AG09319 (cell line): ENCODE results near the gene RNF38.
"Not testable (repeated sequence)": the region's sequence is repeated elsewhere in the genome, so short reads cannot be mapped to it uniquely, and the experiment has no call there.

Source experiments
- DNase-seq: peaks from one replicate; pipeline ENCODE4 v3.0.0-alpha.2; 2010; ENCODE audit warnings: low read depth; ENCODE audit errors: extremely low read depth
- TF ChIP-seq, protein P1 (sequence below): IDR thresholded peaks from 2 replicates; pipeline ENCODE4 v1.5.1; 2011; ENCODE audit warnings: low read depth, mild to moderate bottlenecking, inconsistent platforms, low read length, moderate library complexity

Gene RNF38

DNA sequence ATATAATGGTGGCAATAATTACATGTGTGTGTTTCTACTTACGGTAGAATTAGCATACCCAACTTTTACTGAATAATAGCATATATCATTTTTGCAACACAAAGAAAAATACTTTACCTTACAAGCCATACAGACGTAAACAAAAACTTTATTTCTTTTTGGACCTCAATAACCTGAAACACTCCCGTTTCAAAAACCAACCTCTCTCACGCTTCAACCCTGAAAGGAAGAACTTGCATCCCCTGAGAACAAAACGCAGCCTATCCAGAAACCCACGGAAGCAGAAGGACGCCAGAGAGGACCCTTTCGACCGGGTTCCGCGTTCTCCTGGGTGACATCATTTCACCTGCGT lies at the start of gene RNF38:
TSS of gene RNF38 (minus strand) at position 290 of the 352 bp plus-strand sequence. CDS start at position 129, 161 bp downstream.
- TF ChIP-seq, protein P1, sequence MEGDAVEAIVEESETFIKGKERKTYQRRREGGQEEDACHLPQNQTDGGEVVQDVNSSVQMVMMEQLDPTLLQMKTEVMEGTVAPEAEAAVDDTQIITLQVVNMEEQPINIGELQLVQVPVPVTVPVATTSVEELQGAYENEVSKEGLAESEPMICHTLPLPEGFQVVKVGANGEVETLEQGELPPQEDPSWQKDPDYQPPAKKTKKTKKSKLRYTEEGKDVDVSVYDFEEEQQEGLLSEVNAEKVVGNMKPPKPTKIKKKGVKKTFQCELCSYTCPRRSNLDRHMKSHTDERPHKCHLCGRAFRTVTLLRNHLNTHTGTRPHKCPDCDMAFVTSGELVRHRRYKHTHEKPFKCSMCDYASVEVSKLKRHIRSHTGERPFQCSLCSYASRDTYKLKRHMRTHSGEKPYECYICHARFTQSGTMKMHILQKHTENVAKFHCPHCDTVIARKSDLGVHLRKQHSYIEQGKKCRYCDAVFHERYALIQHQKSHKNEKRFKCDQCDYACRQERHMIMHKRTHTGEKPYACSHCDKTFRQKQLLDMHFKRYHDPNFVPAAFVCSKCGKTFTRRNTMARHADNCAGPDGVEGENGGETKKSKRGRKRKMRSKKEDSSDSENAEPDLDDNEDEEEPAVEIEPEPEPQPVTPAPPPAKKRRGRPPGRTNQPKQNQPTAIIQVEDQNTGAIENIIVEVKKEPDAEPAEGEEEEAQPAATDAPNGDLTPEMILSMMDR, result no peak
- DNase-seq, result no peak

DNA sequence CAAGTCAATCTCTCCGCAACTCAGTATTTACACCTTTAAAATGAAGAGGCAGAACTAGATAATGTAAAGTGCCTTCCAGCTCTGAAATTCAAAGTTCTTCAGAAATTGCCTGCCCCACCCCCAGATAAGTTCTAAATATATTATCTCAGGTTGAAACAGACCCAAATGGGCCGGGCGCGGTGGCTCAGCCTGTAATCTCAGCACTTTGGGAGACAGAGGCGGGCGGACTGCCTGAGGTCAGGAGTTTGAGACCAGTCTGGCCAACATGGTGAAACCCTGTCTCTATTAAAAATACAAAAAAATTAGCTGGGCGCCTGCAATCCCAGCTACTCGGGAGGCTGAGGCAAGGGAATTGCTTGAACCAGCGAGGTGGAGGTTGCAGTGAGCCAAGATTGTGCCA lies 48.5 kb upstream of the RNF38 start:
- DNase-seq, result not testable (repeated sequence)

DNA sequence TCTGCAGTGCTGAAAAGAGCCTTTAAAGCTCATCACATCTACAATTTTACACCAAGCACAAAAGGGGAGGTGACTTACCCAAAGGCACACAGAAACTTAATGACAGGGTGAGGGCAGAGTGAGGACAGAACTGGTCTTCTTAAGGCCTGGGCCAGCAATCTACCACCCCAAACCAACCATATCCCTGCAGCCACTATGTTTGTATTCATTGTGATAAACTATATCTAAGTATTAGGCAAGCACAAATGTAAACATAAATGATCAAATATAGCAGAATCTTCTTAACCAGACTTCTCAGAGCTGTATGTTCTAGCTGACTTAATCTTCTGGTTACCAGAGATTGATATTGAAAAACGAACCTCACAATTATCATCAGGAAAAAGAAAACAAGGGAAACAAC lies 47.9 kb upstream of the RNF38 start:
- TF ChIP-seq, protein P1, result no peak

DNA sequence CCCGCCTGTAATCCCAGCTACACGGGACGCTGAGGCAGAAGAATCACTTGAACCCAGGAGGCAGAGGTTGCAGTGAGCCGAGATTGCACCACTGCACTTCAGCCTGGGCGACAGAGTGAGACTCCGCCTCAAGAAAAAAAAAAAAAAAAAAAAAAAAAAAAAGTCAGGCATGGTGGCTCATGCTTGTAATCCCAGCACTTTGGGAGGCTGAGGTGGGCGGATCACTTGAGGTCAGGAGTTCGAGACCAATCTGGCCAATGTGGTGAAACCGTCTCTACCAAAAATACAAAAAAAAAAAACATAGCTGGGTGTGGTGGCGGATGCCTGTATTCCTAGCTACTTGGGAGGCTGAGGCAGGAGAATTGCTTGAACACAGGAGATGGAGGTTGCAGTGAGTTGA lies 46.6 kb upstream of the RNF38 start:
- DNase-seq, result not testable (repeated sequence)

More for the DNA sequence above, 47.9 kb upstream of the RNF38 start:
- DNase-seq, result no peak

DNA sequence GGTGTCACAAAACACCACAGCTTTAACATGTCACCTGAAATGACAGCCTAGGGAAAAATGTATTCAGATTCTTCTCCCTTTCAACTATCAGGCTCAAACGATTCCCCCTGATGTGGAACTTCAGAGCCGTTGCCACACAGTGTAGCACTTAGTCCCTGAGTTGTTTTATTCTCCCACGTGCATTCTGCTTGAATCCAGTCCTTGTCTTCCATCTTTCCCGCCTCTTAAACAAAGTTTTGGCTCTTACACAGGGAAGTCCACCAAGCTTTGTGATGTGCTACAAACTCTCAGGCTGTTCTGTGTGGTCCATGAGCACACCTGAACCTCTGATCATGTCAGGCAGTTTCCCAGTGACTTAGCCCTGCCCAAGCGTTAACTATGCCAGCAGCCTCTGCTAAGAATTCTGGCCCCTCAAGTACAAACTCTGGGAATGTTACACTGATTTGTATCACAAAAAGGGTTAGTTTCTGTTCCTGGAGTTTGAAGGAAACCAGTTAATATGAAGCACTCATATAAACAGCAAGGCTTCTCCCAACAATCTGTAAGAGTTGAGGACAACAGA lies 45.8 kb upstream of the RNF38 start:
- no peak for DNase-seq
- TF ChIP-seq, protein P1, result no peak

DNA sequence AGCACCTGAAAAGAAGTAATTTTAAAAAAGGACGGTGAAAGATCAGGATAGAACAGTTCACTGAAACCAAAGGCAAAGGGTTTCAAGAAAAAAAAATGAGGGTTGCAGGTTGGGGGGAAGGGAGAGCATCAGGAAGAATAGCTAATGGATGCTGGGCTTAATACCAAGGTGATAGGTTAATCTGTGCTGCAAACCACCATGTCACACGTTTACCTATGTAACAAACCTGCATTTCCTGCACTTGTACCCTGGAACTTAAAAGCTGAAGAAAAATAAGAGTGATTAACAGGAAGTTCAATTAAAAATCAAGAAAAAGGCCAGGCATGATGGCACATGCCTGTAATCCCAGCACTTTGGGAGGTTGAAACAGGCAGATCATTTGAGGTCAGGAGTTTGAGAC lies 44.1 kb upstream of the RNF38 start:
- TF ChIP-seq, protein P1, result no peak
- no peak for DNase-seq

DNA sequence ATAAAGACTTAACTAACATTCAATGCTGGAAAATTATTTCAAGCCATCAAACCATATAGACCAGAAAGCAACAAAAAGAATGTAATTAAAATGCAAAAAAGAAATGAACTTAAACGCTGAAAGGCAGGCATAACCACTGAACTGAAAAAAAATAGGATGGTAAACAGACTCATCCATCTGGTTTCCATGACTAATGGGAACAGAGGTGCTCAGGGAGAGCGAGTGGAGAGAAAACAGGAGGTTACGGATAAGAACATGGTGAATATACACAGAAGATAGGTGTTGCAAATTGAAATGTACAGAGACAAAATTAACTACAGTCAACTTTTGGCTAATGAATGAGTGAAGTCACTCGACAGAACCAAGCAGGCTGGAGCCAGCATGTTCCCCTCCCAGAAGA lies 43.5 kb upstream of the RNF38 start:
- DNase-seq, result no peak
- TF ChIP-seq, protein P1, result no peak

DNA sequence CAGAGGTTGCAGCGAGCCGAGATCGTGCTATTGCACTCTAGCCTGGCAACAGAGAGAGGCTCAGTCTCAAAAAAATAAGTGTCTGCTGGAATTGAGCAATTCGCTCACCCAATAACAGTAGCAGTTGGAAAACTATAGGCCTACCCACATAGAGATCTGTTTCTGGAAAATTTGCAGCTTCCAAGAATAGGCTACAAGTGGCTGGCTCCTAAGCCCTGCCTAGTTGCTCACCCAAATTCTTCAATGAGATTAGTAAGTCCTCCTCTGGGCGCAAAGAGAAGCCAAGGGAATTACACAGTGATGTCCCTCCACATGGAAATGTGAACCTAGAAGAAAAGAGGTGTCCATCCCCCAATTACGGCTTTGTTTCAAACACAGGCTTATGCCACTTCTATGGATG lies 42.6 kb upstream of the RNF38 start:
- DNase-seq, result no peak
- TF ChIP-seq, protein P1, result no peak
